GM19438 (cell line): ENCODE measurements around the gene HEPACAM.
"Not testable (repeated sequence)": the region's sequence is repeated elsewhere in the genome, so short reads cannot be mapped to it uniquely, and the experiment has no call there.

Experiments used
- ATAC-seq: cut with Tn5 transposase; IDR thresholded peaks from one replicate; pipeline ENCODE4 v1.9.1; 2021; ENCODE audit warnings: low read depth; ENCODE audit not compliant: unreplicated experiment

The HEPACAM gene, protein sequence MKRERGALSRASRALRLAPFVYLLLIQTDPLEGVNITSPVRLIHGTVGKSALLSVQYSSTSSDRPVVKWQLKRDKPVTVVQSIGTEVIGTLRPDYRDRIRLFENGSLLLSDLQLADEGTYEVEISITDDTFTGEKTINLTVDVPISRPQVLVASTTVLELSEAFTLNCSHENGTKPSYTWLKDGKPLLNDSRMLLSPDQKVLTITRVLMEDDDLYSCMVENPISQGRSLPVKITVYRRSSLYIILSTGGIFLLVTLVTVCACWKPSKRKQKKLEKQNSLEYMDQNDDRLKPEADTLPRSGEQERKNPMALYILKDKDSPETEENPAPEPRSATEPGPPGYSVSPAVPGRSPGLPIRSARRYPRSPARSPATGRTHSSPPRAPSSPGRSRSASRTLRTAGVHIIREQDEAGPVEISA

GRCh38 chr11:124935548-124936514 lies at the start of gene HEPACAM:
TSS of gene HEPACAM (minus strand) at chr11:124936047. CDS start at chr11:124936006, 41 bp downstream.
- no peak for ATAC-seq

- ATAC-seq, result no peak
Observed at GRCh38 chr11:124984512-124984854, 48.6 kb upstream of the HEPACAM start.

GRCh38 chr11:124983674-124984511 lies 48.0 kb upstream of the HEPACAM start:
- ATAC-seq, result no peak

GRCh38 chr11:124982043-124982442 lies 46.2 kb upstream of the HEPACAM start:
- ATAC-seq, result no peak

DNA sequence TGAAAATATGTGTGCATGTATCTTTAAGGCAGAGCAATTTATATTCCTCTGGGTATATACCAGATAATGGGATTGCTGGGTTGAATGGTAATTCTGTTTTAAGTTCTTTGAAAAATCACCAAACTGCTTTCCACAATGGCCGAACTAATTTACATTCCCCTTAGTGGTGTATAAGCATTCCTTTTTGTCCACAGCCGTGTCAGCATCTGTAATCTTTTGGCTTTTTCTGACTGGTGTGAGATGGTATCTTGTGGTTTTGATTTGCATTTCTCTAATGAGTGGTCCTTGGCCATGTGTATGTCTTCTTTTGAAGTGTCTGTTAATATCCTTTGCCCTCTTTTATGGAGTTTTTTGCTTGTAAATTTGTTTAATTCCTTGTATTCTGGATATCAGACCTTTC lies 42.5 kb upstream of the HEPACAM start:
- ATAC-seq, result no peak

- no peak for ATAC-seq
Observed at GRCh38 chr11:124977006-124977405, 41.2 kb upstream of the HEPACAM start.

- ATAC-seq, result no peak
Observed at GRCh38 chr11:124976531-124976930, 40.7 kb upstream of the HEPACAM start.

- ATAC-seq, result no peak
Observed at GRCh38 chr11:124971810-124972209, 36.0 kb upstream of the HEPACAM start.

- ATAC-seq, result no peak
Observed at GRCh38 chr11:124970925-124971324, 35.1 kb upstream of the HEPACAM start.

DNA sequence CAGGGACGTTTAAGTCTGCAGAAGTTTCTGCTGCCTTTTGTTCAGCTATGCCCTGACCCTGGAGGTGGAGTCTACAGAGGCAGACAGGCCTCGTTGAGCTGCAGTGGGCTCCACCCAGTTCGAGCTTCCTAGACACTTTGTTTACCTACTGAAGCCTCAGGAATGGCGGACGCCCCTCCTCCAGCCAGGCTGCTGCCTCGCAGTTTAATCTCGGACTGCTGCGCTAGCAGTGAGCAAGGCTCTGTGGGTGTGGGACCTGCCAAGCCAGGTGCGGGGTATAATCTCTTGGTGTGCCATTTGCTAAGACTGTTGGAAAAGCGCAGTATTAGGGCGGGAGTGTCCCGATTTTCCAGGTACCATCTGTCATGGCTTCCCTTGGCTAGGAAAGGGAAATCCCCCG lies 32.4 kb upstream of the HEPACAM start:
- not testable (repeated sequence) for ATAC-seq

GRCh38 chr11:124961972-124962609 lies 26.2 kb upstream of the HEPACAM start:
- peak; percentile 93 for ATAC-seq

DNA sequence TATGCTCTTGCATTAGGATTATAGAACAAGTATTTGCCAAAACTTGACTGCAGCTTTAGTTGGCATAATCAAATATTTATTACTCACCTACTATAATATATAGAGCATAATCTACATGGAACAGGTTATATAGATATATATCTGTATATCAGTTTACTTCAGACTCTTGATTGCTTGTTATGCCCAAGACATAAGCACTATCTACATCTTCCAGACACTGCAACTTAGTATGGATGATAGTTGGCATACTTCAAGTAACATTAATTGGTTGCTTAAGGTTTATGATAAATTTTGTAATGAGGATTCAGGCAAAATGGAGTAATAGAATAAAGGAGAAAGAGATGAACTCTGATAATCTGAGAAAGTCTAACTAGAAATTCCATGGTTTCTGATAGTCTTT lies 19.2 kb upstream of the HEPACAM start:
- no peak for ATAC-seq

DNA sequence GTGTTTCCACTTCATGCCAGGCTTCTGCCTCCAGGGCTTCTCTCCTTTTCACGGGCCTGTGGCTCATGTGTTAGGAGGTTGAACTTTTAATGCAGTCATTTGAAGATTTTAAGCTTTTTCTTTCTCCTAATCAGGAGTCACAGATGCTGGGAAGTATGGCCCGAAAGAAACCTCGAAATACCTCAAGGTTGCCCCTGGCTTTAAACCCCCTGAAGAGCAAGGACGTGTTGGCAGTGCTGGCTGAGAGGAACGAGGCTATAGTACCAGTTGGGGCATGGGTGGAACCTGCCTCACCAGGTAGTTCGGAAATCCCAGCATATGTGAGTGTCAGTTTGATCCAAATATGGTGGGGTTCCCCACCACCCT lies 18.7 kb upstream of the HEPACAM start:
- no peak for ATAC-seq

- ATAC-seq, result peak; percentile 99
Observed at GRCh38 chr11:124953753-124954589, 18.1 kb upstream of the HEPACAM start, which contains the start of gene CCDC15. TSS of gene CCDC15 (plus strand) at chr11:124954202. CDS start at chr11:124954733, 531 bp downstream.

DNA sequence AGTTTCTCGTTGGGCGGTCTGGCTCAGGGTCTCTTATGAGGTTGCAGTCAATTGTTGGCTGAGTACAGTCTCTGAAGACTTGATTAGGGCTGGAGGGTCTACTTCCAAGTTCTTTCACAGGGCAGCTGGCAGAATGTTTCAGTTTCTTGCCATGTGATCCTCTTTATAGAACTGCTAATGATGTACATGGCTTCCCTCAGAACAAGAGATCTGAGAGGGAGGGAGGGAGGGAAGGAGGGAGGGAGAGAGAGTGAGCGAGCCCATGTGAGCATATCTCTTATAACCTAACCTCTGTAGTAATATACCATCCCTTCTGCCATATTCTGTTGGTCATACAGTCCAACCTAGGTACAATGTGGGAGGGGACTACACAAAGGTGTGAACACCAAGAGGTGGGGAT lies 15.5 kb upstream of the HEPACAM start:
- no peak for ATAC-seq

- ATAC-seq, result no peak
Observed at GRCh38 chr11:124950601-124951330, 14.9 kb upstream of the HEPACAM start.

DNA sequence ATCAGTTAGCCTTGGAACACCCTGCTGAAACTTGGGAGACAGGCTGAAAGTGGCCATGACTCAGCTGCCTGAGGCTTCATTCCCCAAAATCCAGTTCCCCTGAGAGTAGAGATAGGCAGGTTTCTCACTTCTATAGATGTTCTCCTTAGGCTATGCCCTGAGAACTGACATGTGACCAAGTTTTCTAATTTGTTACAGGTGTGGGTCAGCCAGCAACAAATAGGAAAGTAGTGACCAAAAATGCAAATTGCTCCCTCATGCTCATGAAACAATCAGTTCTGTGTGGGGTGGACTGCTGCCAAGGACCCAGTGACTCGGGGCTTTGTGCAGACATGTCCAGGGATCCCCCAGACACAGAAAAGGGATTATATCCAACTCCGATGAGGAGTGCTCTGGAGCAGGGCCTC lies 10.9 kb upstream of the HEPACAM start:
- ATAC-seq, result no peak

DNA sequence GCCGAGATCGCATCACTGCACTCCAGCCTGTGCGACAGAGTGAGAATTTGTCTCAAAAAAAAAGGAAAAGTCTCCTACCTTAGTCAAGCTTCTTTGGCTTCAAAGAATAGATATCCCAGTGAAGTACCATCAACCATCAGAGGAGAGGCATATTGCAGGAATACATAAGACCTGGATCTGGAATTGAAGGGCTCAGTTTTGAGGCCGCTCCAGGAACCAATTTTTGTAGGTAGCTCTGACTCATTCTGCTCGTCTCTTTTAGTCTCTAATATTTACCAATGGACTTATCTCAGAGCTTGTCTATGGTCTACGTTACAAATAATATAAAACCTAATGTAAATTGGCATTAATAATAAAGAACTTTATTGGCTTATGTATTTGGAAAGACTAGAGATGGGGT lies 10.0 kb upstream of the HEPACAM start:
- no peak for ATAC-seq

DNA sequence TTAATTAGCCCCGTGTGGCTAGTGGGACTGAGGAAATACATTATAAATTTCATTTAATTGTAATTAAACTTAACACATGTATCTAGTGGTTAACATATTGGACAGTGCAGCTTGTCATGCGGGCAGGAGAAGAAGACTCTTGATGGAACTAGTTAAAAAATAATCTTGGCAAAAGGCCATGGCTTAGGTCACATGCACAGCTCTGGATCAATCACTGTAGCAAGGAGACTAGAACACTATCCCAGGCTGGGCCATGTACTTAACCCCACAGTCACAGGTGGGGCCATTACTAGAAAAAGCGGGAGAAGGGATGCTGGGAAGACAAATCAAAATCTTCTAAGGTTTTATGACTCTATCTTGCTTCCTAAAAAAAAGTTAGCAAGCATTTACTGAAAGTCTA lies 8.7 kb upstream of the HEPACAM start:
- ATAC-seq, result no peak
